HG03432 (cell line): ENCODE data around the gene BCAS1.
A peak's percentile ranks its signal among the peaks of the same experiment; 100 is the strongest.
"Not testable (repeated sequence)": the region's sequence is repeated elsewhere in the genome, so short reads cannot be mapped to it uniquely, and the experiment has no call there.

Experiments
- ATAC-seq: cut with Tn5 transposase; IDR thresholded peaks from one replicate; pipeline ENCODE4 v1.9.1; 2021; ENCODE audit warnings: mild to moderate bottlenecking, moderate library complexity; ENCODE audit not compliant: unreplicated experiment

Gene BCAS1

DNA sequence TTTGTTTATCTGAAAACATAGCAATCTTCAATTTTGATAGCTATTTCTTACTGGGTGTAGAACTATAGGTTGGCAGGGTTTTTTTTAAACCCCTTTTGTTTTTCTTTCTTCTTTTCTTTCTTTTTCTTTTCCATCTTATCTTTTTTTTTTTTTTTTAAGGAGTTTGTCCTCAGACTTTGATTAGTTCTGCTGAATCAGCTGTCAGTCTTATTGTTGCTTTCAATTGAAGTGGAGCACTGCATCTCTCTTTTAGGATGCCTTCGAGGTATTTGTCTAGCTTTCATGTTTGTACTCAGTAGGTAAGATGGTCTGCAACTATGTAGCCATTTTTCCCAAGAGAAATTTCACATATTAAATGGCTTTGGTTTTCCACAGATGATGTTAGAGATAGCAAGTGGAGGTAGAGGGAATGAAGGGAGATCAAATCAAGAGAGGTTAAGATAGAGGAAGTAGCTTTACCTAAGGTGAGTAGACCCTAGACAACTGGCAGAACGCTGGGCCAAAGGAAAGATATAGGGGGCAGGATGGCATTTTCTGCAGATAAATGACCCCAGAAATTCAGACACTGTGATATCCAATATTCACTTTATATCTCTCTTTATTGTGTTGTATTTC lies 137.1 kb downstream of the BCAS1 start:
- no peak for ATAC-seq

DNA sequence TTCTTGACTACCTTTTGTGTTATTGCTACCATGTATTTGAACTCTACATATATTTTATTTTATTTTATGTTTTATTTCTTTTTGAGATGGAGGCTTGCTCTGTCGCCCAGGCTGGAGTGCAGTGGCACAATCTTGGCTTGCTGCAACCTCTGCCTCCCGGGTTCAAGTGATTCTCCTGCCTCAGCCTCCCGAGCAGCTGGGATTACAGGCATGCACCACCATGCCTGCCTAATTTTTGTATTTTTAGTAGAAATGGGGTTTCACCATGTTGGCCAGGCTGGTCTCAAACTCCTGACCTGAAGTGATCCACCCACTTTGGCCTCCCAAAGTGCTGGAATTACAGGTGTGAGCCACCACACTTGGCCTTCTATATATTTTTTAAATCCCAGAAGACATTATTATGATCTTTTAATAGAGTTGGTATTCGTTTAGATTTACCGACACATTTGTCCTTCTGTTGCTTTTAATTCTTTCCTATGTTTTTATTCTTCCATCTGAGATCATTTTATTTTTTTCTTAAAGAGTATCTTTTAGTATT lies 137.7 kb downstream of the BCAS1 start:
- not testable (repeated sequence) for ATAC-seq

DNA sequence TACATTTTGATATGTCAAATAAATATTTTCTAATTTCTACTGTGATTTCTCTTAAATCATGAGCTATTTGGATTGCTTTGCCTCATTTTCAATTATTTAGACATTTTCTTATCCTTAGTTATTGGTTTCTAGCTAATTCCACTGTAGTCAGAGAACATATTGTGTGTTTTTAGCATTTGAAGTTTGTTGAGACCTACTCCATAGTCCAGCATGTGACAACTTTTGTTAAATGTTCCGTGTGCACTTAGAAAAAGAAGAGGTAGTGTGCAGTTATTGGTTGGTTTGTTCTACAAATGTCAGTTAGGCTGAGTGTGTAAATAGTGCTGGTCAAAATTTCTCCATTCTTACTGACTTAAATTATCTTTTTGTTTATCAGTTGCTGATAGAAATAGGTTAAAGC lies 138.8 kb downstream of the BCAS1 start:
- no peak for ATAC-seq

DNA sequence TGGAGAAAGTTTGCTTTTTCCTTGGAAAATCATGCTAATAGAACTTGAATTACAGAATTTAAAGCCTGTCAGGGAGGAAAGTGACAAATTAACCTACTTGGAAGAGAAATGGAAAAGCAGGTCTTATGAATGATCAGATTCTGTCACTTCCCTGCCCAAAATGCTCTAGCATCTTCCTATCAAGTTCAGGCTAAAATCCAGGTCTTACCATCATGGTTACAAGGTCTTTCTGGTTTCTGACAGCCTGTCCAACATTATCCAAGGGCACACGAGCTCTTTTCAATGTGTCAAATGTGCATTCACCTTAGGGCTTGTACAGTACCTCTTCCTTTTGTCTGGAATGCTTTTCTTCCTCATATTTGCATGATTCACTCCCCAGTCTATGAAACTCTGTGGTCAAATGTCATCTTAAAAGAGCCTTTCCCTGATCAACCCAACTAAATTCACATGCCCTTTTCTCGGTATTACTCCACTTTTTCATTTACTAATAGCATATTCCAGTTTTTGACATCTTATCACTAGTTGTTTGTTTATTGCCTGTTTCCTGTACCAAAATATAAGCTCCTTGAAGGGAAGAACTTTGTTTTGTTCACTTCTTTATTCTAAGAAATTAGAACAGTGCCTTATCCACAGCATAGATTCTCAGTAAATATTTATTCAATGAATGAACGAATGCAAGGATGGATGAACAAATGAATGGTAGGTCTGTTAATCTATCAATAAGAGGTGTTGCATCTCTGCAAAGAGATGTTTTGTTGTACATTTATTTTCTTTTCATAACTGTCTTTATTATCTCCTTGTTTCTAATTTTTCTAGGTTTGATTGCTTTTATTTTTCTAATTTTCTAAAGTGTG lies 139.5 kb downstream of the BCAS1 start:
- ATAC-seq = no peak

DNA sequence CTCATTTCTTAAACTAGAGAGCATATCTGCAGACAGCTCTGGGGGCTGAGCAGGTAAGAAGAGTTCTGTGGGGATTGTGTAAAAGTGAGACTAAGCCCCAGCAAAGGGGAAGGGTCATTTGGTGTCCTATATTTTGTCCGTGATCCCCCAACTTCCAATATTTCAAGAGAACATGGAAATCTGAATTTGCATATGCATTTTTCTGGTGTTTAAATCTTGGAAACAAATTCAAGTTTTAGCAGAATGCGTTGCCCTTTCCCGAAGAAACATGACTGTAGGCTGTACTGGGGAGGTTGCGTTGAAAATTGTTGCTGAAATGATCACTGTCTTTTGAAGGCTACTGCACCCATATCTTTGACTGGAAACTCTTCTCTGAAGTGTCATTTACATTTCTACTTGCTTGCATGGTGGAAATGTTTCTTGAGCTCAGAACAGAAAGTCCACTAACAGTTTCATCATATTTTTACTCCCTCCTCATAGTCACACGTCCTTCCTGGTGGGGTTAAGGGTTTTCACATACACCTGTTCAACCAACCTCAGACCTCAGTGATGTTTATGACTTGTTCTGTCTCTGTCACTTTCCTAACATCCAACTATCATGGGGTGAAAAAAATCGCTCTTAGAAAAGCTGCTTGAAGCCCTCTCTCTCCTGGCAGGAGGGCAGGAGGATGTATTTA lies 140.3 kb downstream of the BCAS1 start:
- peak; percentile 65 for ATAC-seq

DNA sequence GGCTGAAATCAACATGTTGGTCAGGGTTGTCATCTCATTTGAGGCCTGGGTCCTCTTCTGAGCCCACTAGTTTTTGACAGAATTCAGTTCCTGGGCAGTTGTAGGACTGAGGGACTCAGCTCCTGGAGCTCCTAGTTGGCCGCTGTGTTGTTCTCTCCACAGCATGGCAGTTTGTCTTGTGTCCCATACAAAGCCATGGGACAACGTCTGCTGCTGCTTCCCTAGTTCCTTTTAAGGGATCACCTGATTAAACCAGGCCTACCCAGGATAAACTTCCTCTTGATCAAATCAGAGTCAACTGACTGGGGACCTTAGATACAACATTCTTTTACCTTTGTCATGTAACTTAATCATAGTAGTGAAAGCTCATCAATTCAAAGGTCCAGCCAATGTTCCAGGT lies 141.0 kb downstream of the BCAS1 start:
- ATAC-seq = no peak

DNA sequence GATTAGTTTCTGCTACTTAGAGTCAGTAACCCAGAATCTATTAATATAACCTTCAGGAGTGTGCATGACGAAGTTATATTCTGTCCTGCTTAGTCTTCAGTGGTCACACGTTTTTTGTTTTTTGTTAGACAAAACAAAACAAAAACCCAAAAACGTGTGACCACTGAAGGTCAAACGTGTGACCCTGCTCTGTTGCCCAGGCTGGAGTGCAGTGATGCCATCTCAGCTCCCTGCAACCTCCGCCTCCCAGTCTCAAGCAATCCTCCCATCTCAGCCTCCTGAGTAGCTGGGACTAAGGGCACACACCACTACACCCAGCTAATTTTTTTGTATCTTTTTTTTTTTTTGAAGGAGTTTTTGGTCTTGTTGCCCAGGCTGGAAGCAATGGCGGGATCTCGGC lies 142.4 kb downstream of the BCAS1 start:
- no peak for ATAC-seq

DNA sequence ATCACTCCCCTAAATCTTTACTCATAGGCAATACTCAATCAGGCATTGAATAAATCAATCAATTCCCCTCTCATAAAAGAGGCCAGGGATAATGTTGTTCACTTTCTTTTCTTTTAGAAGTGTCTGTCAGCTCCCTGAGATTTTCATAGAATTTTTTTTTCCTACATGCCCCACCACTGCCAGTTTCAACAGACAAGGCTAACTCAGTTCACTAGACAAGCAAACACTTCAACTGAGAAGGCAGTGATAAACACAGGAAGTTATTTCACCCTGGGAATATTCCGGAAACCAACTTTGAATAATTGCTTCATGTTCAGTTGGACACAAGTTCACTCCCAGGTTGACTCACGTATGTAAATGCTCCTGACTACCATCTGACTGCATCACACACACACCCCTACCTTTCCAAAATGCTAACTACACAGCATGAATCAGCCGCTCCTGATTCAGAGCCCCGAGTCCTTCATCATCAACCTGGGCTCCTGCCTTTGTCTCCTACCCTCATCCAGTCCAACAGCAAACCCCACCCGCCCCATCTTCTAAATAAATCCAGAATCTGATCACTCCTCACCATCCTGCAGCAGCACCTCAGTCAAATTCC lies 143.9 kb downstream of the BCAS1 start:
- peak; percentile 72 for ATAC-seq

DNA sequence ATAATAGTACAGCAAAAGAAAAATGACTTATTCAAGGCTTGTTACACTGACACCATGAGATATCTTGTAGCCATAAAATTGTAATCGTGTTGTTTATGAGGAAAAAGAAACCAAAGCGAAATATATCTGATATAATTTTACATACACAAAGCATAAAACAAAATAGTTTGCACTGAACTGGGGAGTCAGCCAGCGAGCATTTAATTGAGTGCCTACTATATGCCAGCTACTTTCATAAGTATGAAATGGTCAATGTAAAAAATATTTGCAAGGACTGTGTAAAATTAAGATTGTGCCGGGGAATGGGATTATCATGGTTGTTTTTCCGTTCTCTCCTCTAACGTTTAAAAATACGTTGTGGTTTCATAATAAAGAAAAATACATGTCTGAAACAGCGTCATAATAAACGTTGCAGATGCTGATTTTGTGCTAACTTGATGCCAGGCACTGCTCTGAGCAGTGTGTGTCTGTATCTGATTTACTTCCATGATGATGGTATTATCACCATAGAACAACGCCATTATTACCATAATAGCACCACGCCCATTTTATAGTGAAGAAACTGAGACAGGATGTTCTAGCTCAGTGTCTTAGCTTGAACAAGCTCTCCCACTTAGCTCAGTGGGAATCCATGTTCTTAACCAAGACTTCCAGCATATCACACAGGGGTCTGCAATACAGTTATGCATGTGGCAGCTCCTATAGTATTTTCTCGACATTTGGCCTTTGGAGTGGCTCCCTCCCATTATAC lies 144.6 kb downstream of the BCAS1 start:
- ATAC-seq = no peak

DNA sequence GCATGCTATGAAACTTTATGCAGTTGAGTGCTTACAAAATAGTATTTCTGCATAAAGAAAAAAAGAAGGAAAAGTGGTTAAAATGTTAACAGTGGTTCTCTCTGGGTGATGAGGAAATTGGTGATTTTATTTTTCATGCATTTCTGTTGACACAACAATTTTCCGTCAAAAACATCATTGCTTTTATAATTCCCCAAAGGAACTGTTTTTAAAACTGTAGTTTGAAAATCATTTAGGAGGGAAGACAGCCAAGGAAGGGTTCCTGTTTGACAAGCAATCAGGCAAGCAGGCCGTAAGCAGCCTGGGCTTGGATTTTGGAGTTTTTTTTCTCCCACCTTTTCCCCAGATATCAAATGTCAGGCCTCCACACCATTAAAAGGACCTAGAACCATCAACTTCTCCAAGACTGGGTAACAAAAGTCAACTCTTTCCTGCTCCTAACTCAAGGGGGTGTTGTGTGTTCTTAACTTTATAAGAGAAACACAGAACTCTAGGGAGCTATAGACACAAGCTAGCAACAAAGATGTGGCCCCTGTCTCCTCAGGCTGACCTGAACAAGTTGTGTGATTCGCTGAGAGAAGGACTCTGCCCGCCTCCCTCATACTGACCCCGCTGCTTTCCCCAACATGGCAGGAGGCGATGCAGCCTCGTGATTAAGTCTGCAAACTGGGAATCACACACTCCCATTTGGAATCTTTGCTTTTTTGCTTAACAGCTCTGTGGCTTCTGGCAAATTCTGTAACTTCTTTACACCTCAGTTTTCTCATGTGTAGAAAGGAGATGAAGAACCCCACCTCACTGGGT lies 146.6 kb downstream of the BCAS1 start:
- ATAC-seq = no peak

DNA sequence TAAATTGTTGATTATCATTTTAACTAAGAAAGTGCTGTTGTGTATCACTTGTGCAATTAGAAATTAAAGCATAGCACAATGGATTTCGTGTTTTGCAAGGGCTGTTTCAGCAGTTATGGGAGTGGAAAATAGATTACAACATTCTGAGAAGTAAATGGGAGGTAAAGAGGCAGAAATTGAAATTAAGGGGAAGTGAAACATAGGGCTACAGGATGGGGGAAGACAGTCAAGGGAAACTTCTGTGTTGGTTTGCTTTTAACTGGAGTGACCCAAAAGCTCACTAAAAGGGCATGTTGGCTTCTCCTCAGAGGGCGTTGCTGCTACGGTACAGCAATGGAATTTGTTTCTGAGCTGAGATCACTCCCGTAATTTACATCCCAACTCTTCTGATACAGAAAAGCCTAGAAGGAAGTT lies 147.5 kb downstream of the BCAS1 start:
- peak; percentile 60 for ATAC-seq

DNA sequence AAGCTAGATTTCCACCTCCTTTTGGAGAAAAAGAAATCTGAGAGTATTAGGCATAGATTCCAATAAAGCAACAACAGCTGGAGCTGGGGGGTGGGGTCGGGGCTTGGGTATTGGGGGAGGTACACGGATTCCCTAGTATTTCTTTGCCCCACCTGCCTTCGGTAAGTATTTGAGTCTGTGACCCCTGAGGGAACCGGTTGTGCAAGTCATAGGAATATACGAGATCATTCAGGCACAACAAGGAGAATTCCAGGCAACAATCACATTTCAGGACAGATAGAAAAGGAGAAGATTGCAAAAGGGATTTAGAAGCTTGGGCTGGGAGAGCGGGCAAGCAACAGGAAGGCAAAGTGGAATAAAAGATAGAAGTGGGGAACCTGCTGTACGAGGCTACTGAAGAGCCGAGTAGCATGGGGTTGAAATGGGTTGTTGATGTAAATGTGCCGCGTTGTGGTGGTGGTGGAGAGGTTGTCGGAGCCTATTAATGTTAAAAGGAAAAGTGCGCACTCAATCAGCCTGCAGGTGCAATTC lies 148.9 kb downstream of the BCAS1 start:
- ATAC-seq = no peak

DNA sequence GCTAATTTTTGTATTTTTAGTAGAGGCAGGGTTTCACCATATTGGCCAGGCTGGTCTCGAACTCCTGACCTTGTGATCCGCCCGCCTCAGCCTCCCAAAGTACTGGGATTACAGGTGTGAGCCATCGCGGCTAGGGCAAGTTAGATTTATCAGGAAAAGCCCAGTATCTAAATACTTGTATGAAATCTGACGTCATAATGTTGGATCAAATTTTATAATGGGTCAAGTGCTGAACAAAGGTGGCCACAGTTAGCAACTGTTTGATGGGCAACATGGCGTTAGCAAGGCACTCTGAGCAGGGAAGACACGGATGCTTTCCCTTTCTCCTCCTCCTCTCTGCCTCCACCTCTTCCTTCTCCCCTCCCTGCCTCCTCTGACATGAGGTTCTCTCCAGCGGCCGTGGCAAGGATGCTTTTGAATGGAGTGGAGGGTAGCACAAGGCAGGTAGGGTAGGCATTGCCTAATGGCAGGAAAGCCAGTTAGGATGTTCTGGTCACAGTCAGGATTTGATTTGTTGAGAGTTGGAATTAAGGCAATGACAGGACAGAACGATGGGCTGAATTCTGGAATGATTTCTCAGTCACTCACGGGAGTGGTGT lies 149.6 kb downstream of the BCAS1 start:
- no peak for ATAC-seq

DNA sequence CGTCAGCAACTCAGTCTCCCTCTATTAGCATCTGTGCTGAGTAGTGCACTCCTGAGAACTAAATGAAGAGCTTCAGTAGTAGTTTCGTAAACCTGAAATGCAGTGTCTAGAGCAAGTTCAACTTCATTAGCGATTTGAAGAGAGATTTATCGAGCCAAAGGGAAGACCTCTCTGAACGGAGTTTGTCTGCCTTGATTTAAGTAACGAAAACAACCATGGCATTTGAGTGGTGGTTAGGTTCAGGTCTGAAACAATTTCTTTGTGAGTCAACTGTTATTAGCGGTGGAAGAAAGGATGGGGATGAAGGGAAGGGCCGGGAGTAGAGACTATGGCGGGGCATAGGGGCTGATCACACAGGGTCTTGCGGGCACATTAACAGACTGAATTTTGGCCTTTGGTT lies 150.5 kb downstream of the BCAS1 start:
- ATAC-seq = no peak

DNA sequence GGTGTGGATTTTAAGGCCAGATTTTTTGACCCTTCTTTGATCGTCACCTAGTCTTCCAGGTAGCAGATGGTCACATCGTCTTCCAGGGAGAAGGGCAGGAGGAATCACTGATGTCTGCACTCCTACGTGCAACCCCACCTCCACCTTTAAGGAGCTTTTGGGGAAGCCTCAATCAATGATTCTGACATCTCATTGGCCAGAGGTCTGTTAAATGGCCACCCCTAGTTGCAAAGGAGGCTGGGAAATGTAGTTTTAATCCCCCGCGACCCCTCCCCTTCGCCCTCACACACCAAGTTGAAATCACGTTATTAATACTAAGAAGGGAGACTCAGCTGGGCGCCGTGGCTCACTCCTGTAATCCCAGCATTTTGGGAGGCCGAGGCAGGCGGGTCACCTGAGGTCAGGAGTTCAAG lies 151.4 kb downstream of the BCAS1 start:
- ATAC-seq = no peak

DNA sequence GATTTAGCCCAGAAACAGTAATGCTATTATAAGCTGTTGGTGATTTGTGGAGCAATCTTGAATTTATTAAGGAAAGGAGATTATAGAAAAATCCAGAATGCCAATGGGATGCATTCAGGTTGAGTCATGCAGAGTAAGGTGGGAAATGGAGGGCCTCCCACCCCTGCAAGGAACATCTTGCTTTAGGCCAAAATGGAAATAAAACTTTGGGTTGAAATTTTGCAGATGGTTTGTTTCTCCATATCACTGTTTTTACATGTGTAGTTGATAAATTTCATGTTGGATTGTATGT lies 152.4 kb downstream of the BCAS1 start:
- no peak for ATAC-seq

DNA sequence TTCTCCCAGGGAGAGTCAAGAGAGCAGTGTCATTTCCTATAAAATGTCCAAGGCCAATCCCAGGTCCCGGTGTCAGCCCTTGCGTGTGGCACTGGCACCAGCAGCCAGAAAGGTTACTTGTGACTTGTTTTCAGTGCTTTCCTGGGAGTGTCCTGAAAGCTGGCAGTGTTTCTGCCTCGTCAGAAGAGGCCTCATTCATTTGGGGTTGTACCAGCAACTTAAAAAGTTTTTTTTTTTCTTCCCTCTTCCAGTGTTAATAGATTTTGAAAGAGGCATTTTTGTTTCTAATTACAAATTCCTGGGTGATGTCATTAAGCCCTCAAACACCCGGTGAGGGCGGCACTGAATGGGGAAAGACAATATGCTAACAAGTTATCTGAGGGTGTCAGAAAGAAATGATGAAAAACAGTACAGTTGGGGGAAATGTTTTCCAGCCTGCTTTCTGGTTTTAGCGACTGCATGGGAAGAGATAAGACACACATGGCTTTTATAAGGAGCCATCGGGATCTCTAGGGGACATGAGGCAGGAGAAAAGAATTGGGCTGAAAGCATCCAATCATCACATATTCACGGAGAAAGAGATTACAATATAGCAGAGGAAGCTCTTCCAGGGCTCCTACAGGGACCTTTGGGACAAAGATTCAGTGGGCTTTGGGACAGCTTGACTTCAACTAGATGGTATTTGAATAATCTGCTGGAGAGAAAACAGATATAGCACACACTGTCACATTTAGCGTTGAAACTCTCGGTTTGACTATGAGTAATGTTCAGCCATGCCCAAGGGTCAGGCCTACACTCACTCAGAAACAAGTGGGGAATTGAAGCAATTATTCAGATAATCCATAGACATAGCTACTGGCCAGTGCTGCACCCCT lies 153.0 kb downstream of the BCAS1 start:
- peak; percentile 75 for ATAC-seq

DNA sequence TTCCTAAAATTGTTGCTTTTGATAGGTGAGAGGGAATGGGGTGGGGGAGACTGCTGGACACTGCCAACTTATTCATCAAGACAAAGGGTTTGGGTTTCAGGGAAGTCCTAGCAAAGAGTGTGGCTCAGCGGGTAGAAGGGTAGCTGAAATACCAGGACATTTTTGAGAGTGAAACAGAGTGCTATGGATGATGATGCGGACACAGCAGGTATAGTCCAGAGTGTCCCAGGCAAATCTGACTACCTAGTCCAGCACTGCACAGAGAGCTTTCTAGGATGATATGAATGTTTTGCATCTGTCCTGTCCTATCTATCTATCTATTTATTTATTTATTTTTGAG lies 154.3 kb downstream of the BCAS1 start:
- no peak for ATAC-seq
